Caco-2 (cell line): Measurements from ENCODE around the gene LSM11. TPM values are rescaled to one million over a fixed set of nuclear protein-coding genes. Genes with fewer than 3 reads are reported as not detected.
"Not testable (repeated sequence)": the region's sequence is repeated elsewhere in the genome, so short reads cannot be mapped to it uniquely, and the experiment has no call there.

Source experiments
- BruUV-seq: library from RNA; stranded (reverse); fragments of 400-500 nt; replicated peaks from 2 replicates; lab custom pipeline; 2021; lab: Mats Ljungman, UMichigan
- CTCF ChIA-PET: fragments of 300-600 bp; sonication (Branson Sonifier 250); formaldehyde crosslinking; loops from one replicate; lab custom pipeline; 2022; ENCODE audit warnings: antibody characterized with exemption; lab: Charles Lee
- POLR2A ChIA-PET: fragments of 300-600 bp; sonication (Branson Sonifier 250); formaldehyde crosslinking; loops from one replicate; lab custom pipeline; 2022; ENCODE audit warnings: antibody characterized with exemption; lab: Charles Lee
- DNase-seq, 2 experiments: peaks; one replicate each; pipeline versions ENCODE4 v3.0.0 to v3.0.0-alpha.2; 2020 to 2022
- H3K27me3 ChIP-seq: replicated peaks from 2 replicates; pipeline ENCODE4 v1.6.0; 2011; ENCODE audit warnings: low read length; ENCODE audit not compliant: control insufficient read depth, insufficient read depth
- H3K36me3 ChIP-seq: 2 replicates; pipeline ENCODE4 v1.5.1; 2011; ENCODE audit warnings: low read length; ENCODE audit not compliant: control insufficient read depth, insufficient read depth
- H3K4me1 ChIP-seq: fragments of 250-450 bp; sonication (Bioruptor Pico); 2 replicates; pipeline ENCODE4 v1.5.1; 2020; ENCODE audit warnings: mild to moderate bottlenecking
- H3K4me3 ChIP-seq: 2 replicates; pipeline ENCODE4 v1.5.1; 2011; ENCODE audit warnings: low read depth, mild to moderate bottlenecking, control low read depth, low read length
- H3K9me3 ChIP-seq: fragments of 250-450 bp; sonication (Bioruptor Pico); 2 replicates; pipeline ENCODE4 v1.5.1; 2020; ENCODE audit warnings: mild to moderate bottlenecking, moderate library complexity
- H3K27ac Mint-ChIP-seq: one replicate; pipeline ENCODE4 v1.8.0; 2022; ENCODE audit warnings: mixed read lengths; ENCODE audit not compliant: unreplicated experiment
- H3K27me3 Mint-ChIP-seq: one replicate; pipeline ENCODE4 v1.8.0; 2022; ENCODE audit warnings: mixed read lengths; ENCODE audit not compliant: insufficient read depth, unreplicated experiment
- H3K36me3 Mint-ChIP-seq: one replicate; pipeline ENCODE4 v1.8.0; 2022; ENCODE audit warnings: mild to moderate bottlenecking, mixed read lengths; ENCODE audit not compliant: insufficient read depth, unreplicated experiment
- H3K4me1 Mint-ChIP-seq: one replicate; pipeline ENCODE4 v1.8.0; 2022; ENCODE audit warnings: low read depth, mixed read lengths; ENCODE audit not compliant: unreplicated experiment
- H3K4me3 Mint-ChIP-seq: one replicate; pipeline ENCODE4 v1.8.0; 2022; ENCODE audit warnings: mild to moderate bottlenecking, moderate library complexity, mixed read lengths; ENCODE audit not compliant: unreplicated experiment
- H3K9me3 Mint-ChIP-seq: one replicate; pipeline ENCODE4 v1.8.0; 2022; ENCODE audit warnings: mixed read lengths; ENCODE audit not compliant: unreplicated experiment
- intact Hi-C: fragments of 100-400 bp; cut with micrococcal nuclease; formaldehyde crosslinking; loops from one replicate; pipeline ENCODE4 v1.10.0; 2022; ENCODE audit not compliant: unreplicated experiment
- total RNA-seq: library from RNA; stranded (reverse); gene quantifications from 2 replicates; pipeline ENCODE4 v1.2.3, GENCODE V29; 2022
- TF ChIP-seq, protein P1 (sequence below), 2 experiments: fragments of 200-600 bp in 1 of 2; IDR thresholded peaks; 1 replicate in 1 of 2; 2 replicates in 1 of 2; pipeline versions ENCODE4 v1.5.1 to v1.8.0; 2011 to 2022; ENCODE audit warnings: antibody characterized with exemption in 1 of 2, control low read depth in 1 of 2, inconsistent platforms in 1 of 2, low read depth in 1 of 2, low read length in 1 of 2, mild to moderate bottlenecking in 1 of 2, moderate library complexity in 1 of 2; ENCODE audit not compliant: insufficient read depth in 1 of 2, severe bottlenecking in 1 of 2, unreplicated experiment in 1 of 2

Gene LSM11
- total RNA-seq, 1 experiment from 2014 or later, result 7.7 TPM

DNA sequence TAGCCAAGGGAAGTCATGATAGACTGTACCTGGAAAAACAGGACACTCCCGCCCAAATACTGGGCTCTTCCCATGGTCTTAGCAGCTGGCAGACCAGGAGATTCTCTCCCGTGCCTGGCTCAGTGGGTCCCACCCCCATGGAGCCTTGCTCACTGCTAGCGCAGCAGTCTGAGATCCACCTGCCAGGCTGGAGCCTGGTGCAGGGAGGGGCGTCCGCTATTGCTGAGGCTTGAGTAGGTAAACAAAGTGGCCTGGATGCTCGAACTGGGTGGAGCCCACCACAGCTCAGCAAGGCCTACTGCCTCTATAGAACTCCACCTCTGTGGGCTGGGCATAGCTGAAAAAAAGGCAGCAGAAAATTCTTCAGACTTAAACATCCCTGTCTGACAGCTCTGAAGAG is 22.4 kb upstream of the LSM11 start:
- H3K4me3 ChIP-seq, result no peak overlapping the region
- Mint-ChIP-seq H3K4me3 (no peak overlapping the region), H3K4me1 (no peaks in the 10 kb centered on the region), H3K36me3 (no peaks in the 10 kb centered on the region), H3K27ac (no peak overlapping the region), H3K9me3 (peaks cover 7% of the 10 kb centered on the region), H3K27me3 (no peaks in the 10 kb centered on the region)
- no TSS peak for BruUV-seq
- no peak for DNase-seq
- H3K9me3 ChIP-seq, result no peaks in the 10 kb centered on the region
- intact Hi-C loops, result no loop called here
- H3K36me3 ChIP-seq, result no peaks in the 10 kb centered on the region
- ChIA-PET POLR2A (no interaction called here), CTCF (interaction anchor here (0.6 kb wide), 1 partner anchor 21 kb away, joined by 3 read pairs; no protein-coding TSS in a partner anchor)
- no peaks in the 10 kb centered on the region for H3K4me1 ChIP-seq
- TF ChIP-seq, protein P1, sequence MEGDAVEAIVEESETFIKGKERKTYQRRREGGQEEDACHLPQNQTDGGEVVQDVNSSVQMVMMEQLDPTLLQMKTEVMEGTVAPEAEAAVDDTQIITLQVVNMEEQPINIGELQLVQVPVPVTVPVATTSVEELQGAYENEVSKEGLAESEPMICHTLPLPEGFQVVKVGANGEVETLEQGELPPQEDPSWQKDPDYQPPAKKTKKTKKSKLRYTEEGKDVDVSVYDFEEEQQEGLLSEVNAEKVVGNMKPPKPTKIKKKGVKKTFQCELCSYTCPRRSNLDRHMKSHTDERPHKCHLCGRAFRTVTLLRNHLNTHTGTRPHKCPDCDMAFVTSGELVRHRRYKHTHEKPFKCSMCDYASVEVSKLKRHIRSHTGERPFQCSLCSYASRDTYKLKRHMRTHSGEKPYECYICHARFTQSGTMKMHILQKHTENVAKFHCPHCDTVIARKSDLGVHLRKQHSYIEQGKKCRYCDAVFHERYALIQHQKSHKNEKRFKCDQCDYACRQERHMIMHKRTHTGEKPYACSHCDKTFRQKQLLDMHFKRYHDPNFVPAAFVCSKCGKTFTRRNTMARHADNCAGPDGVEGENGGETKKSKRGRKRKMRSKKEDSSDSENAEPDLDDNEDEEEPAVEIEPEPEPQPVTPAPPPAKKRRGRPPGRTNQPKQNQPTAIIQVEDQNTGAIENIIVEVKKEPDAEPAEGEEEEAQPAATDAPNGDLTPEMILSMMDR (IDR thresholded peaks at IDR 0.05; ENCODE audit: insufficient read depth in 1 of 2, low read depth in 1 of 2, low read length in 1 of 2, severe bottlenecking in 1 of 2, unreplicated experiment in 1 of 2), result no peak
- H3K27me3 ChIP-seq, result no peaks in the 10 kb centered on the region

DNA sequence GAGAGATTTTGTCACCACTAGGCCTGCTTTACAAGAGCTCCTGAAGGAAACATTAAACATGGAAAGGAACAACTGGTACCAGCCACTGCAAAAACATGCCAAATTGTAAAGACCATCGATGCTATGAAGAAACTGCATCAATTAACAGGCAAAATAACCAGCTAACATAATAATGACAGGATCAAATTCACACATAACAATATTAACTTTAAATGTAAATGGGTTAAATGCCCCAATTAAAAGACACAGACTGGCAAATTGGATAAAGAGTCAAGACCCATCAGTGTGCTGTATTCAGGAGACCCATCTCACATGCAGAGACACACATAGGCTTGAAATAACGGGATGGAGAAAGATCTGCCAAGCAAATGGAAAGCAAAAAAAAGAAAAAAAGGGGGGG is 20.6 kb upstream of the LSM11 start:
- H3K9me3 Mint-ChIP-seq, CTCF ChIA-PET, H3K4me1 Mint-ChIP-seq, H3K27ac Mint-ChIP-seq, POLR2A ChIA-PET, BruUV-seq, H3K27me3 Mint-ChIP-seq, H3K36me3 Mint-ChIP-seq, H3K4me3 Mint-ChIP-seq, H3K36me3 ChIP-seq, intact Hi-C loops, H3K9me3 ChIP-seq, H3K27me3 ChIP-seq, H3K4me3 ChIP-seq, DNase-seq, H3K4me1 ChIP-seq: not testable (repeated sequence)

DNA sequence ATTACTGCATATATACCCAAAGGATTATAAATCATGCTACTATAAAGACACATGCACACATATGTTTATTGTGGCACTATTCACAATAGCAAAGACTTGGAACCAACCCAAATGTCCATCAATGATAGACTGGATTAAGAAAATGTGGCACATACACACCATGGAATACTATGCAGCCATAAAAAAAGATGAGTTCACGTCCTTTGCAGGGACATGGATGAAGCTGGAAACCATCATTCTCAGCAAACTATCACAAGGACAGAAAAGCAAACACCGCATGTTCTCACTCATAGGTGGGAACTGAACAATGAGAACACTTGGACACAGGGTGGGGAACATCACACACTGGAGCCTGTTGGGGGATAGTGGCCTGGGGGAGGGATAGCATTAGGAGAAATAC is 16.9 kb upstream of the LSM11 start:
- H3K4me3 ChIP-seq, H3K36me3 ChIP-seq, BruUV-seq, H3K4me1 Mint-ChIP-seq, H3K9me3 Mint-ChIP-seq, H3K27me3 Mint-ChIP-seq, CTCF ChIA-PET, POLR2A ChIA-PET, DNase-seq, H3K27me3 ChIP-seq, H3K4me1 ChIP-seq, H3K4me3 Mint-ChIP-seq, H3K9me3 ChIP-seq, intact Hi-C loops, H3K36me3 Mint-ChIP-seq, H3K27ac Mint-ChIP-seq: not testable (repeated sequence)

DNA sequence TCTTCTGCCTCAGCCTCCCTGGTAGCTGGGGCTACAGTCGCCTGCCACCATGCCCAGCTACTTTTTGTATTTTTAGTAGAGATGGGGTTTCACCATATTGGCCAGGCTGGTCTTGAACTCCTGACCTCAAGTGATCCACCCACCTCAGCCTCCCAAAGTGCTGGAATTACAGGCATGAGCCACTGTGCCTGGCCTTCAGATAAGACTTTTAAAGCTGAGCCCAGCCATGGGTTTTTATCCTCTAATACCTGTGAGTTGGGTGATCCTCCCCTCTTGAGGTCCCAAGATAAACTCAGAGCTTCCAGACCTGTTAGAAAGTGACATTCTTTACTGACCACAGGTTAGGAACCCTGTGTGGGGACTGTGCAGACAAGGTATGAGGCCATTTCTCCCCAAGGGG is 15.7 kb upstream of the LSM11 start:
- H3K27me3 Mint-ChIP-seq, H3K36me3 ChIP-seq, H3K4me1 ChIP-seq, CTCF ChIA-PET, DNase-seq, POLR2A ChIA-PET, H3K27ac Mint-ChIP-seq, H3K4me3 Mint-ChIP-seq, H3K4me3 ChIP-seq, BruUV-seq, H3K36me3 Mint-ChIP-seq, H3K27me3 ChIP-seq, intact Hi-C loops, H3K9me3 ChIP-seq, H3K4me1 Mint-ChIP-seq, H3K9me3 Mint-ChIP-seq: not testable (repeated sequence)
